Activated T-cell treated with anti-CD3 and anti-CD28 coated beads, Interleukin-2, amount 50 U/mL, for 24 hours (primary cell): ENCODE measurements around the gene OTOF.

Experiments used
- DNase-seq: peaks from one replicate; pipeline ENCODE4 v3.0.0-alpha.2; 2020
- H3K27ac Mint-ChIP-seq: 2 replicates; pipeline ENCODE4 v1.8.0; 2020; ENCODE audit warnings: mild to moderate bottlenecking, mixed read lengths
- H3K27me3 Mint-ChIP-seq: 2 replicates; pipeline ENCODE4 v1.8.0; 2020; ENCODE audit warnings: mixed read lengths
- H3K36me3 Mint-ChIP-seq: 2 replicates; pipeline ENCODE4 v1.8.0; 2020; ENCODE audit warnings: low read depth, mixed read lengths
- H3K4me1 Mint-ChIP-seq: 2 replicates; pipeline ENCODE4 v1.8.0; 2020; ENCODE audit warnings: low read depth, mixed read lengths
- H3K4me3 Mint-ChIP-seq: 2 replicates; pipeline ENCODE4 v1.8.0; 2020; ENCODE audit warnings: mild to moderate bottlenecking, moderate library complexity, mixed read lengths
- H3K9me3 Mint-ChIP-seq: 2 replicates; pipeline ENCODE4 v1.8.0; 2020; ENCODE audit warnings: mixed read lengths

Gene OTOF

DNA sequence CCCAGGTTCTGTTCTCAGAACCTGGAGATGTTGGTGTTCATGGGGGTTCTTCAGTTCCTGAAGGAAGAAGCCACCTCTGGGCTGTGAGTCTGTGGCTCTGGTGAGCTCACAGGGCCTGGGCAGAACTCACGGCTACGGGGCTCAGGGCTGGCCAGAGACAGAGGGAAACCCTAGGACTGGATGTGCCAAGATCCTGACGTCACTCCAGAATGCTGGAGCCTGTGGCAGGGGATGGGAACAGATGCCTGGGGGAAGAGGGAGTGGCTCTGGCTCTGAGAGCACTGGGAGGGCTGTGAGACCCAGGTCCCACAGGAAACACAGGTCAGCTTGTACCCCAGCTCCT lies at the start of gene OTOF:
Gene OTOF (minus strand): TSS at position 214 of the 343 bp plus-strand sequence.
- Mint-ChIP-seq H3K27me3 (no peaks in the 10 kb centered on the region), H3K9me3 (no peaks in the 10 kb centered on the region), H3K27ac (peak within 1 kb of the TSS; percentile 64), H3K36me3 (no peaks in the 10 kb centered on the region), H3K4me1 (peaks cover 5% of the 10 kb centered on the region), H3K4me3 (no peak within 1 kb of the TSS)
- no peak for DNase-seq

DNA sequence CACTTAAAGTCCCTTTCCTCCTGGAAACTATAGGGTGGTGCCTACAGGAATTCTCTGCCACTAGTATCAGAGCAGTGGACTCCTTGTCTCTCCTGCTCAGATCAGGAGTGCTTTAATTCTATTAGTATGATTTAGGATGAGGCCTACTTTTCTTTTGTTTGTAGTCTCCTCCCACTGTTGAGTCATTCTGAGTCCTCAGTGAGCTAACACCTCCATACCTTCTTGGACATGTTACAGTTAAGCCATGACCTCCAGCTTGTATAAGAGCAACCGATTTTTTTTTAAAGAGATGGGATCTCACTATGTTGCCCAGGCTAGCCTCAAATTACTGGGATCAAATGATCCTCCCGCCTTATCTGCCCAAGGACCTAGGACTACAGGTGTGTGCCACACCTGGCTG lies 48.7 kb upstream of the OTOF start:
- Mint-ChIP-seq H3K4me3 (no peak overlapping the region), H3K9me3 (no peaks in the 10 kb centered on the region), H3K27me3 (no peaks in the 10 kb centered on the region), H3K27ac (no peak overlapping the region), H3K4me1 (no peaks in the 10 kb centered on the region), H3K36me3 (no peaks in the 10 kb centered on the region)
- DNase-seq = no peak

DNA sequence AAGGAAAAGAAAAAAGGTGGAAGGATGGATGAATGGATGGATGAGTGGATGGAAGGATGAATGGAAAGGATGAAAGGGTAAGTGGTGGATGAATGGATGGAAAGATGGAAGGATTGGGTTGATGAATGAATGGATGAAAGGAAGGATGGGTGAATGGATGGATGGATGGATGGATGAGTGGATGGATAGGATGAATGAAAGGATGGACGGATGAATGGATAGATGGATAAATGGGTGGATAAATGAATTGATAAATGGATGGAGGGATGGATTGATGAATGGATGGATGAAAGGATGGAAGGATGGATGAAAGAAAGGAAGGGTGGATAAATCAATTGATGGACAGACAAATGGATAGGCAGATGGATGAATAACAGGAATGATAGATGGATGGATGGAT lies 48.2 kb upstream of the OTOF start:
- no peak overlapping the region for H3K27ac Mint-ChIP-seq

DNA sequence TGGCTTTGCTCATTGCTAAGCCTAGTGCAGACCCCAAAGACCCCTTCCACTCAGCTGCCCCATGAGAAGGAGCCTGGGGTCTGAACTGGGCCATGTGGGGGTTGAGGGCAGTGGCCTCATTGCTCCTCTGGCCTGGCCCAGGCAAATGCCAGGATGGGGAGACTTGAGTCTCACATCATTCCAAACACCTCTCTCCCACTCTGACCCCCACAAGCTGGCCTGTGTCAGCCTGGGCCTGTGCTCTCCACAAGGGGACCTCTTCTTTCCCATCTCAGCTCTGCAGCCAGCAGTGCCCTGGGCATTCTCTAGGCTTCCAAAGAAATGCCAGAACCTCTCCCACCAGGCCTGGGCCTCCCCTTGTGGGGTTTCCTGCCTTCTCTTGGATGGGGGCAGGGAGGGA lies 45.8 kb upstream of the OTOF start:
- peak; percentile 9 for DNase-seq
- Mint-ChIP-seq H3K4me1 (peaks cover 17% of the 10 kb centered on the region), H3K27me3 (no peaks in the 10 kb centered on the region), H3K4me3 (no peak overlapping the region), H3K27ac (no peak overlapping the region), H3K36me3 (no peaks in the 10 kb centered on the region), H3K9me3 (no peaks in the 10 kb centered on the region)

More for the DNA sequence above, 48.2 kb upstream of the OTOF start:
- H3K27me3 Mint-ChIP-seq = no peaks in the 10 kb centered on the region
- no peaks in the 10 kb centered on the region for H3K9me3 Mint-ChIP-seq
- H3K4me3 Mint-ChIP-seq = no peak overlapping the region
- no peaks in the 10 kb centered on the region for H3K36me3 Mint-ChIP-seq
- DNase-seq = no peak
- H3K4me1 Mint-ChIP-seq = no peaks in the 10 kb centered on the region

DNA sequence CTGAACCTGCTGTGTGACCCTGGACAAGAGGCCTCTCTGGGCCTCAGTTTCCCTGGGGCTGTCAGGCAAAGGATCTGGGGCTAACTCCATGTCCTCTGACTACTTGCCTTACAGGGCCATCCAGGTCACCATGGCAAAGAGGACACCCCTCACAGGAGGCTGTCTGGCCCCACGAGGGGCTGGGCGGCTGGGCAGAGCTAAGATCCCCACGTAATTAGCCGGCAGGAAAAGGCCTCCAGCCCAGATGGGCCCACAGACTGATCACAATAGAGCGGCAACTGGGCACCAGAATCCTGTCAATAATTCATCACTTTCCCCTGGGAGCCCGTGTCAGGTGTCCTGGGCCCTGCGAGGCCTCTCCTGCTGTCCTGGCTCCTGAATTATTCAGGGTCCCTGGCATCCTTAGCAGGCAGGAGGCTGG lies 44.8 kb upstream of the OTOF start:
- H3K4me3 Mint-ChIP-seq = no peak overlapping the region
- no peaks in the 10 kb centered on the region for H3K27me3 Mint-ChIP-seq
- H3K9me3 Mint-ChIP-seq = no peaks in the 10 kb centered on the region
- peaks cover 17% of the 10 kb centered on the region for H3K4me1 Mint-ChIP-seq
- DNase-seq = no peak
- no peaks in the 10 kb centered on the region for H3K36me3 Mint-ChIP-seq
- no peak overlapping the region for H3K27ac Mint-ChIP-seq

DNA sequence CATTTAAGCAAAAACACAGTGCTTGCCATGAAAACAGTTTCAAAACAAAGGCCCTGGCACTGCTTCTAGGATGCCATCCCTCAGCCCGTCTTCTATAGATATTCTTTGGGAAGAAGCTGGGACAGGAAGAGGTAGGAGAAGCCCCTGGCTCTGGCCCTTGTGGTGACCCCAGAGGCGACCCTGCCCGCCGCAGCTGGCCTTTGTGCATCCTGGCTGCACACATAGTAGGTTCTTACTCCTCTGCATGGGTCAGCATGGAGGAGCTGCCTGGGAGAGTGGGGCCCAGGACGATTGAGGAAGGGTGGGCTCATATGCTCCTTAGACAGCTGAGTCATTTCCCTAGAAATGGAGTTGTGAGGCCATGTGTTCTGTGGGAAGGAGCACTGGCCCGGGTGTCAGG lies 44.4 kb upstream of the OTOF start:
- Mint-ChIP-seq H3K4me3 (no peak overlapping the region), H3K9me3 (no peaks in the 10 kb centered on the region), H3K27me3 (no peaks in the 10 kb centered on the region), H3K27ac (no peak overlapping the region), H3K36me3 (no peaks in the 10 kb centered on the region), H3K4me1 (peaks cover 17% of the 10 kb centered on the region)
- no peak for DNase-seq

DNA sequence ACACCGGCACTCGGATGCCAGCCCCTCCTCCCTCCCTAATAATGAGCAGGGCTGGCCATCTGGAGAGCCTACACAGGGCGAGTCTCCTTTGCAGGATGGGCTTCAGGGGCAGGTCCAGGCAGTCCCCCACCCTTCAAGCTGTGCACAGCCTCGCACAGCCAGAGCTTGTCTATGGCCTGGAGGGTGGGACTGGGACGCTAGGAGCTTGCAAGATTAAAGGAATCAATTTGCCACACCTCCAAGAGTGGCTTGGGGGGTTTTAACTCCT lies 43.9 kb upstream of the OTOF start:
- no peak overlapping the region for H3K4me3 Mint-ChIP-seq
- H3K9me3 Mint-ChIP-seq = no peaks in the 10 kb centered on the region
- H3K4me1 Mint-ChIP-seq = peaks cover 17% of the 10 kb centered on the region
- no peaks in the 10 kb centered on the region for H3K36me3 Mint-ChIP-seq
- no peak for DNase-seq
- H3K27ac Mint-ChIP-seq = no peak overlapping the region
- no peaks in the 10 kb centered on the region for H3K27me3 Mint-ChIP-seq

DNA sequence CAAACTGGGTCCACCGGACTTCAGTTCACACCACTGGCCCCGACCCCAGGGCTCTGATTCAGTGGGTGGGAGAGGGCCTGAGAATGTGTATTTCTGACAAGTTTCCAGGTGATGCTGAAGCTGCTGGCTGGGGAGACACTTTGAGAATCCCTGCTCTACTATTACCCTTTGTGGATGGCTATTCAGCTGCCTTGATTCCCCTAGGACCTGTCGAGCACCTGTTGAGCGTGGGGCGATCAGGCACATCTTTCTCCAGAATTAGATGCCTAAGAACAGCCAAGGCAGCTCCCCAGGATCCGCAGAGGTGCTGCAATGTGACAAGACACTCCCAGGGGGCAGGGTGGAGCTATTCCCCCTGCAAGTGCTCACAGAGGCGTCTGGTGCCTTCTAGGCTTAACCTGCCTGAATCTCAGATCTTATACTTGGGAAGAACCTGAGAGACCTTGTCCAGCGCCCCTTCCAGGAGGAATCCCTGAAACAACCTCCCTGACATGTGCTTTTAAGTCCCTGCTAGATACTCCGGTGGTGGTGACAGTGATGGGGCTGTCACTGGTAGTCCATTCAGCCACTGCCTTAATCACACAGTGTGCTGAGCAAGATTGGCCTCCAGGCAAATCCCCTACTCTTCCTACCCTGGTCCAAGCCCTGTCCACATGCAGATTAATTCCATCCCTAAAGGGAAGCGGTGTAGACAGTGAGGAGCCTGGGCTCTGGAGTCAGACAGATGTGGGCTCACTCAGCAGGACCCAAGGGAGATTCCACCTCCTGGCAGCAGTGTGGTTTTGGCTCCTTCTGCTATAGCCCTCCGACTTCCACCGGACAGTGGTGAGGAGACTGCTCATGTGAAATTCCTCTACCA lies 43.4 kb upstream of the OTOF start:
- Mint-ChIP-seq H3K4me3 (no peak overlapping the region), H3K27ac (no peak overlapping the region), H3K27me3 (no peaks in the 10 kb centered on the region), H3K4me1 (peaks cover 17% of the 10 kb centered on the region), H3K36me3 (no peaks in the 10 kb centered on the region), H3K9me3 (no peaks in the 10 kb centered on the region)
- DNase-seq = no peak

DNA sequence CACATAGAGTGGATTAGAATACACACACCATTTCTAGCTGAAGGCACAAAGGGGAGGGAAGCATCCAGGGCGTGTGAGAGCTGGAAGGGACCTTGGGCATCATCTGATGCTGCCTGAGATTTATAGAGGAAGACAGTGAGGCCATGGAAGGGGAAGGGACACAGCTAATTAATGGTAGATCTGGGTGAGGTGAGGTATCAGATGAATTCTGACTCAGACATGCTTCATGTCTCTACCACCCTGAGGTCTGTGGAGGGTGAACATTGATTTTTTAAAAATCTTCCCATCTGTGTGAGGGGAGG lies 42.2 kb upstream of the OTOF start:
- no peaks in the 10 kb centered on the region for H3K9me3 Mint-ChIP-seq
- H3K4me1 Mint-ChIP-seq = peaks cover 17% of the 10 kb centered on the region
- no peaks in the 10 kb centered on the region for H3K36me3 Mint-ChIP-seq
- H3K27ac Mint-ChIP-seq = no peak overlapping the region
- H3K27me3 Mint-ChIP-seq = no peaks in the 10 kb centered on the region
- no peak overlapping the region for H3K4me3 Mint-ChIP-seq
- no peak for DNase-seq

DNA sequence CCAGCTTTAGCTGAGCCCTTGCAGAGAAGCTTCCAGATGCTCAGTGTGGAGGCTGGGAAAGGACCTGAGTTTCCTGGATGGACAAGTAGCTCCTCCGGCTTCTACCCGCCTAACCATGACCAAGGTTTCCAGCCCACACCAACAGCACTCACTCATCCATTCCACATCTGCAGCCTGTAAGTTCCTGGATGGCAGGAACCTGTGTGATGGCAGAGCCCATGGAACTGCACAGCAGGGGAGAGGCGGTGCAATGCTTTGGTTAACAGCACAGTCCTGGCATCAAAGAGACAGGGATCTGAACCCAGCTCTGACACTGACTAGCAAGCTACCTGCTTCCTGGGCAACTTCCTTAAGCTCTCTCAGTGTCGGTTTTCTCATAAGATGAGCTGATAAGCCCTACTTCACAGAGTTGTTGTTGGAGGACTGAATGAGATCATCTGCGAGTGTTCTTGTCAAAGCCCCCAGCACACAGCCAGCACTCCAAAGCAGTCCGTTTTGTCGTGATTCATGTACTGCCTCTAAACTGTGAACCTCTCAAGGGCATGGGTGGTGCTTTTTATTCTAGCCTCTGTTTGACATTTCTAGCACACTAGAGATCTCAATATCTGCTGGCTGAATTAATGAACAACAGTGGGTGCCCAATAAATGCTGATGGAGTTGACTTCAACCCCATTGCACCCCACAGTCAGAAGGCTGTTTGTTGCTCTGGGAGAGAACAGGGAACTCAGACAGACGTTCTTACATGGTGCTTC lies 41.6 kb upstream of the OTOF start:
- H3K4me3 Mint-ChIP-seq = no peak overlapping the region
- H3K4me1 Mint-ChIP-seq = peaks cover 17% of the 10 kb centered on the region
- H3K36me3 Mint-ChIP-seq = no peaks in the 10 kb centered on the region
- no peak for DNase-seq
- H3K27me3 Mint-ChIP-seq = no peaks in the 10 kb centered on the region
- H3K27ac Mint-ChIP-seq = no peak overlapping the region
- H3K9me3 Mint-ChIP-seq = no peaks in the 10 kb centered on the region

DNA sequence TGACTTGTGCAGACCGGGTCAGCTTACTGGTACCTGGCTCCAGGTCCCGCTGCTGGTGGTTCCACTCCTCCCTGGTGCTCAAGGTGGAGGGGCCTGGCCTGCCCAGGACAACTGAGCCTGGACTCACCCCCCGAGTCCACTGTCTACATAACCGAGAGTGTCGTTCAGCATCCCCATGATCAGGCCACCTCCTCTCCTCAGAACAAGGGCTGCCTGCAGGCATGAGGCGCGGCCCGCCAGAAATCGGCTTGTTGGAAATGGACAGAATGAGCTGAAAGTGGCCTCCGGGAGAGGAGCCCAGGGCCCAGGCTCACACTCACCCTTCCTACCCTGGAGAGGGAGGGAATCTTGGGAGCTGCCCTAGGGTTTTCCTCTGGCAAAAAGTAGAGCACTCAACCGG lies 38.9 kb upstream of the OTOF start:
- Mint-ChIP-seq H3K27ac (no peak overlapping the region), H3K4me3 (no peak overlapping the region), H3K27me3 (no peaks in the 10 kb centered on the region), H3K4me1 (peaks cover 17% of the 10 kb centered on the region), H3K9me3 (no peaks in the 10 kb centered on the region), H3K36me3 (no peaks in the 10 kb centered on the region)
- no peak for DNase-seq

DNA sequence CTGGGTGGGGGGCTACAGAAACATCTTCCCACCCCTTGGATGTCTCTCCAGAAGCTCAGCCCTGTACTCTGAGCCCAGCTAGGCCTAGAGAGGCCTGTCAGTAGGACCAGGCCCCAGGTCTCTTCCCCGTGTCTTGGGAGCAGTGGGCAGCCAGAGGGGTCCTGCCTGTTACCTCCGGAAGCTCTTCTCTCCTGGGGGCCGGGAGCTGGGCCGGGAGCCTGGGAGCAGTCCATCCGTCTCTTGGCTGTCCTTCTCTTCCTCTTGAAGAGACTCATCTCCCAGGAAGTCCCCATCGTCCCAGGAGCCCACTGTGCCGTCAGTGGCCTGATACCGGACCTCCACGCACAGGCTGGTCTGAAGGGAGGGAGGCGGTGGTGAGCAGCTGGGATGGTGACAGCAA lies 38.3 kb upstream of the OTOF start:
- Mint-ChIP-seq H3K36me3 (no peaks in the 10 kb centered on the region), H3K4me3 (no peak overlapping the region), H3K27ac (no peak overlapping the region), H3K27me3 (no peaks in the 10 kb centered on the region), H3K4me1 (peaks cover 17% of the 10 kb centered on the region), H3K9me3 (no peaks in the 10 kb centered on the region)
- no peak for DNase-seq

DNA sequence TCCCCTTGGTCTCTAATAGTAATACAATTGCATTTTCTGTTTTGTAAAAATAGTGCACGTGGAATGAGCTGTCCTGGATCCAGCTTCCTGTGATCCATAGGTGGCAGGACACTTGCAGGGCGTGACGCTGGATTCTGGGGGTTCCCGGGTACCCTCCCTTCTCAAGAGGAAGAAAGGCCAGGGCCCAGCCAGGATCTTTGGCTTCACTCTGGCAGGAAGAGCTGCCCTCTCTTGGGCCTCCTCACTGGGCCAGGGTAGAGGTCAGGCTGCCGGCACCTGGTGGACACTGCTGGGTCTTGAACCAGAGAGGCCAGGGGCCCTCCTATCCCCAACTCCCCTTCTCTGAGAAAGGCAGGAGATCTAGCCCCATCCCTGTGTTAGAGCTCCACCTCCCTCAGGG lies 37.8 kb upstream of the OTOF start:
- H3K27ac Mint-ChIP-seq = no peak overlapping the region
- H3K9me3 Mint-ChIP-seq = no peaks in the 10 kb centered on the region
- peaks cover 17% of the 10 kb centered on the region for H3K4me1 Mint-ChIP-seq
- no peaks in the 10 kb centered on the region for H3K27me3 Mint-ChIP-seq
- H3K36me3 Mint-ChIP-seq = no peaks in the 10 kb centered on the region
- H3K4me3 Mint-ChIP-seq = no peak overlapping the region
- no peak for DNase-seq

DNA sequence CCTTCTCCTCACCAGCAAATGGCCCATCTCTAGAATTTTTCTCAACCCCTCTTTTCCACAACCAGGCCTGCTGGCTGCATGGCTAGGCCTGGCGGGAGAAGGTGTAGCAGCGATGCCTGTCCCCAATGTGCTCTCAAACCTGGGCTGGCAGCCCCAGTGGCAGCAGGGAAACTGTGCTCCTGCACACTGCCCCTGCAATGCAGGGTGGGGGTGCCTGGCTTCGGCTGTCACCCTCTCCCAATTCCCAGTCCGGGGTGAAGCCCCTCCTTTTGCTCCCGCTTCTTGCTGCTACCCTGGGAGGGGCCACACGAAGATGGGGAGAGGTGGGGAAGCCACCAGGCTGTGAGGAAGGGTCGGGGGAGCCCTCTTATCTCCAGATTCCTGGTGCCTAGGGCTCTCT lies 36.1 kb upstream of the OTOF start:
- H3K4me3 Mint-ChIP-seq = no peak overlapping the region
- no peaks in the 10 kb centered on the region for H3K9me3 Mint-ChIP-seq
- H3K27ac Mint-ChIP-seq = no peak overlapping the region
- H3K4me1 Mint-ChIP-seq = peaks cover under 1% of the 10 kb centered on the region
- DNase-seq = no peak
- no peaks in the 10 kb centered on the region for H3K36me3 Mint-ChIP-seq
- no peaks in the 10 kb centered on the region for H3K27me3 Mint-ChIP-seq

DNA sequence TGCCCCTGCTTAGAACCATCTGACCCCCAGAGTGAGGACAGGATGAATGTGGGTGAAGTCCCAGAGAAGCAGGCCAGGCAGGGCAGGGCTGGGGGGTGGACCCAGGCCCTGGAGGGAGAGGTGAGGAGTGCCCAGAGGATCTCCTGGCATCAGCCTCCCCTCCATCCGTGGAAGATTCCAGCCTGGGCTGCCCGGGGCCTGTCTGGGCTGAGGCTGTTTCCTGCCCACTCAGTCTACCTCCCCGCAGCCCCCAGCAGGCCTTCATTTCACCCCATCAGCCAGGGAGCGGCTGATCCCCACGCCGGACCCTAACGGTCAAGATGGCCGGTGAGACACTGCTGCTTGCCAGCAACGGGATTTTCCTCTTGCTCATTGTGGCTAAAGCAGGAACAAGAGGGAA lies 35.3 kb upstream of the OTOF start:
- Mint-ChIP-seq H3K4me3 (no peak overlapping the region), H3K27me3 (no peaks in the 10 kb centered on the region), H3K27ac (no peak overlapping the region), H3K36me3 (no peaks in the 10 kb centered on the region), H3K4me1 (no peaks in the 10 kb centered on the region), H3K9me3 (no peaks in the 10 kb centered on the region)
- DNase-seq = no peak

DNA sequence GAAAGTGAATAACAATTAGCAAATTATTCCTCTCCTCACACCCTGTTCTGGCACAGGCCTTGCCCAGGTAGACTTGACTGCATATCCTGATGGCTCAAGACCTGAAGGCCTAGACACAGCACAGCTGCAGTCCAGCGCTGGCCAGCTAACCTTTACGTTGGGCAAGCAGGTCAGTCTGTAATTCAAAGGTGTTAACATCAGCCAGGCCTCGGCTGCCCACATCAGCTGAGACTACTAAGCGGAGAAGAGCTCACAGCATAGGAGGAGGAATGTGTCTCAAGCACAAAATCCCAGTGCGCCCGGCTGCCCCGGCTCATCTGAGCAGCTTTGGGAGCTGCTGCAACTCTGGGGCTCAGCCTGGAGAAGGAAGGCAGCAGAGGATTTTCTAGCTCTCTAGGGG lies 33.5 kb upstream of the OTOF start:
- Mint-ChIP-seq H3K4me3 (no peak overlapping the region), H3K27me3 (no peaks in the 10 kb centered on the region)

More for the DNA sequence above, 33.5 kb upstream of the OTOF start:
- Mint-ChIP-seq H3K36me3 (no peaks in the 10 kb centered on the region), H3K27ac (no peak overlapping the region), H3K4me1 (no peaks in the 10 kb centered on the region), H3K9me3 (no peaks in the 10 kb centered on the region)
- no peak for DNase-seq
